NCI-H2196 treated with DMSO at 0.1 percent for 48 hours (cell line): ENCODE data around the gene EPO.

Experiments used
- DNase-seq: peaks from one replicate; lab custom pipeline; 2025; ENCODE audit not compliant: unreplicated experiment; lab: John Stamatoyannopoulos, UW

EPO gene

DNA sequence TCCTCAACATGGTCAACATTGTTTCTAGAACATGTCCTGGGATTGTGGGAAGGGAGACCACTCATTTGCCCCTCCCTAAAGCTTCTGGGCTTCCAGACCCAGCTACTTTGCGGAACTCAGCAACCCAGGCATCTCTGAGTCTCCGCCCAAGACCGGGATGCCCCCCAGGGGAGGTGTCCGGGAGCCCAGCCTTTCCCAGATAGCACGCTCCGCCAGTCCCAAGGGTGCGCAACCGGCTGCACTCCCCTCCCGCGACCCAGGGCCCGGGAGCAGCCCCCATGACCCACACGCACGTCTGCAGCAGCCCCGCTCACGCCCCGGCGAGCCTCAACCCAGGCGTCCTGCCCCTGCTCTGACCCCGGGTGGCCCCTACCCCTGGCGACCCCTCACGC is at the start of gene EPO:
TSS of gene EPO (plus strand) at position 190 of the 392 bp plus-strand sequence. CDS start 513 bp downstream, outside the sequence.
- DNase-seq, result no peak

DNA sequence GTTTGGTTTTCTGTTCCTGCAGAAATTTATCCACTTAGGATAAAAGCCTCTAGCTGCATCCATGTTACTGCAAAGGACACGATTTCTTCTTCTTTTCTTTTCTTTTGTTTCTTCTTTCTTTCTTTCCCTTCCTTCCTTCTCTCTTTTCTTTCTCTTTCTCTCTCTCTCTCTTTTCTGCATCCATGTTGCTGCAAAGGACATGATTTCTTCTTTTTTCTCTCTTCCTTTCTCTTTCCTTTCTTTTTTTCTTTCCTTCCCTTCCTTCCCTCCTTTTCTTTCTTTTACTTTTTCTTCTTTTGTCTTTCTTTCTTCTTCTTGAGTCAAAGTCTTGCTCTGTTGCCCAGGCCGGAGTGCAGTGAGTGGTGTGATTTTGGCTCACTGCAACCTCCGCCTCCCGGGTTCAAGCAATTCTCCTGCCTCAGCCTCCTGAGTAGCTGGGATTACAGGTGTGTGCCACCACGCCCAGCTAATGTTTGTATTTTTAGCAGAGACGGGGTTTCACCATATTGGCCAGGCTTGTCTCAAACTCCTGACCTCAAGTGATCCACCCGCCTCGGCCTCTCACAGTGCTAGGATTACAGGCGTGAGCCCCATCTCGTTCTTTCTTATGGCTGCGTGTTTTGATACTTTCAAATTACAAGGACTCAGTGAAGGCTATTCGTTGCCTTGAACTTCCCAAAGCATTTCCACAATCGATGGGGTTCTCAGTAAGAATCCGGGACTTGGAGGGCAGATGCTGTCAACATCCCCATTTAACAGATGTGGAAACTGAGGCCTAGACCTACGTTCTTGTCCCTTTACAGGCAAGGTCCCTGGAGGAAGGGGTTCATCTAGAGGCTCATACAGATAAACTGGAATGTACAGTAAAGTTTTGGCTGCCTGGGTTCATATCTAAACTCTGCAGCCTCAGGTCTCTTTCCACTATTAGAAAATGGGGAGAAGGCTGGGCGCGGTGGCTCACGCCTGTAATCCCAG is 48.6 kb upstream of the EPO start:
- DNase-seq, result no peak

DNA sequence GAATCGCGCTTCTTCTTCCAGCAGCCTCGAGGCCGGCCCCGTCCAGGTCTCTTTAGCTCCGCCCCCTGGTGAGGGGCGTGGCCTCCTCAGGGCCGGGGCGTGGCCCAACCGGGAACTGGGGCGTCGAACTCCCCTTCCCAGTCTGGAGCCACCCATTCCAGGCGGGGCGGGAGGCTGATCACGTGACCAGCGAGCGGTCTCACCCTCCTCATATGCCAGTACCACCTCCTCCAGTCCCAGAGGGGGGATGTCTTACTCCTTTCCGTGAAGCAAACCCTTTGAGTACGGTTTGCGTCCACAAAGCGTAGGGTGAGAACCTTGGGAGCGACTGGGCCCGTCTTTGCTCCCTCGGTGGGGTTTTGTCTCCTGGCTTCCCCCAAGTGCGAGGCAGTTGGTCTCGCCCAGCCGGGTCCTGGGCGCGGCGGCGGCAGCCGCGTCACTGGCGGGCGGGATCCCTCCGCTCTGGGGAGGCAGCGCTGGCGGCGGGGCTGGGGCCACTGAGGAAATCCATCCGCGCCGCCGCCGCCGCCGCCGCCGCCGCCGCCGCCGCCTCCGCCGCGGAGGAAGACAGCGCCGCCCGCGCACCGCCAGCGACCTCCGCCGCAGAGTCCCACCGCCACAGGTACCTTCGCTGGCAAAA is 46.8 kb upstream of the EPO start, which contains the start of gene GNB2:
TSS of gene GNB2 (plus strand) at position 439 of the 640 bp plus-strand sequence. CDS start 2,526 bp downstream, outside the sequence.
- DNase-seq, result peak; percentile 93

DNA sequence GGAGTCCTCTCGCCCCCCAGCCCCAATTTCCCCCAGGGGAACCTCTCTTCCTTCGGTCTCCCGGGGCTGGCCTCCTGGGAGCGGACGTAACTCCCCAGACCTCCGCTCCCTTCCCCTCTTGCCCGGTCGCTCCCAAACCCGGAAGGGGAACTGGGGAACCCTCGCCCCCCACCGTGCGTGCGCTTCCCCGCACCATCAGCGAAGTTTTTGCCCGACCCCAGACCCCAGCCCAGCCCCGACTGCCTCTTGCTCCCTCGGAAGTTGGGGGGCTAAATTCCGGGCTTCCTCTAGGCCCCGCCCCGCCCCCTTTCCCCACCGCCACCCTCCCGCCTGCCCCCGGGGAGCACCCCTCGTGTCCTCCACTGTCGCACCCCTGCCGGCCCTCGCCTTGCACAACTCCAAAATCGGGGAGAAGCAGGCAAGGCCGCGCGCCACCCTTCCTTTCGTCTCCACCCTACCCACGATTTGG is 46.3 kb upstream of the EPO start:
- no peak for DNase-seq

DNA sequence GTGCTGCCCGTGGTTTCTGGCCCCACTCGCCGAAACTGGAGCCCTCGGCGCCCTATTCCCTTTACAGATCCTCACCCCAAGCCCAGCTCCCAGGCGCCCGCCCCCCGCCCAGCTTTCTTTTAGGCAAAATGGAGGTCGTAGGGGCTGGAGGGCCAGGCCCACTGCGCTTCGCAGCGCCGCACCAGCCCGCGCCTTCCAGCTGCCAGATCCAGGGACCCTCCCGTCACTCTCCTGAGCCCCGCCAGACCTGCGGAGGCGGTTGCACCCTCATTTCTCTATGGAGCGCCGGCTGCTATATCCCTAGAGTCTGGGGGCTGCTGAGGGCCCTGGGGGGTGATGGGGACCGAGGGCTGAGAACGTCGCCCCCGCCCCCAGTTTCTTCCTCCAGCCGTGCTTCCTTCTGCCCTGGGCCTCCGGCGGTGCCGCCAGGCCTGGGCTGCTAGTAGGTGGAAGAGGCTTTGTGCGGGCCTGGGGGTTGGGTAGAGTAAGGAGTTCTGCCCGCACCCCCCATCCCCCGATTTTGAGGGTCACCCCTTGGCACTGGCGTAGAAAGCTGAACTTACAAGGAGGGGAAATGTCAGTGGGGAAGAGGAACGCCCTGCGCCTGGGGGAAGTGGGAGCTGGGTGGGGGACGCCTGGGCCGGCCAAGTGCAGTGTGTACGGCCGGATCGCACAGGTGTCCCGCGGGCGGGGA is 45.7 kb upstream of the EPO start:
- no peak for DNase-seq

DNA sequence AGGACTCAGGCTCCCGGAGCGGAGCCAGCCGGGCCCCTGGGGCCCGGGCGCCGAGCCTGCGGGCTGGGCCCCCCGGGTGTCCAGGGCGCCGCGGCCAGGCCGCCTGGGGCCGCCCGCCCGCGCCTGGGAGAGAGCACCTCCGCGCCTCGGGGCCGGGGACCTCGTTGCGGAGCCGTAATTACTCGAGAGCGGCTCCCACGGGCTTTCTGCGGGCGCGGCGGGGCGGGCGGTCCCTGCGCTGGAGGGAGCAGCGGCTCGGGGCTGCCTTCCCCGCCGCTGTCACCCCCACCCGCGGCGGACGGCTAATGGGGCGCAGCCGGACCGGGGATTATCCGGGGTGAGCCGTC is 45.2 kb upstream of the EPO start:
- no peak for DNase-seq

DNA sequence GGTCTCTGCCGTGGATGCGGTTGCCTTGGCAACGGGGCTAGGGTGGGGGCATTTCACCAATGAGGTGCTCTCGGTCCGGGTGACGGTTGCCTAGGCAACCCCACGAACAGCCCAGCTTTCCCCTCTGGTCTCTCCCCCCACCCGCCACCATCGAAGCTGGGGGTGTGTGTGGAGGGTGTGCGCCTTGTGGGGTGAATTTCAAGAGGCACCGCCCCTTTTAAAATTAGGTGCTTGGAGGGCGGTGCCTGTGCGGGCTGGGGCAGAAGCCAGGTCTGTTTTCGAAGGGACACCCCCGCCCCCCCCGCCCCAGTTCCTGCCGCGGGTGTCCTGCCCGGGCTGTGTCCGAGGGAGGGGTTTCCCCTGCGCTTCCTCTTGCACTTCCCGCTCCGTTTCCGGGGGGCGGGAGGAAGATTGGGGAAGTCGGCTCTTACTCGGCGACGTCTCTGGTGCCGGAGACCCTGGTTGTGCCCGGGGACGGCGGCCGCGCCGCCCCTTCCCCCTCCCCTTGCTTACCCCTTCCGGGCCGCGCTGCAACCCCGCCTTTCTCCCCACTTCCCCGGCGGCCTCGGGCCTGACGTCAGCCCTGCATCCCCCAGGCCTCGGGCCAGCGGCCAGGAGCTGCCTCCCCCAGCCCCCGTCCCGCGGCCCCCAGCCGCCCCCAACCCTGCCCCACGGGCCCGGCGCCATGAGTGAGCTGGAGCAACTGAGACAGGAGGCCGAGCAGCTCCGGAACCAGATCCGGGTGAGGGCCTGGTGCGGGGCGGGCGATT is 44.5 kb upstream of the EPO start:
- peak; percentile 48 for DNase-seq

DNA sequence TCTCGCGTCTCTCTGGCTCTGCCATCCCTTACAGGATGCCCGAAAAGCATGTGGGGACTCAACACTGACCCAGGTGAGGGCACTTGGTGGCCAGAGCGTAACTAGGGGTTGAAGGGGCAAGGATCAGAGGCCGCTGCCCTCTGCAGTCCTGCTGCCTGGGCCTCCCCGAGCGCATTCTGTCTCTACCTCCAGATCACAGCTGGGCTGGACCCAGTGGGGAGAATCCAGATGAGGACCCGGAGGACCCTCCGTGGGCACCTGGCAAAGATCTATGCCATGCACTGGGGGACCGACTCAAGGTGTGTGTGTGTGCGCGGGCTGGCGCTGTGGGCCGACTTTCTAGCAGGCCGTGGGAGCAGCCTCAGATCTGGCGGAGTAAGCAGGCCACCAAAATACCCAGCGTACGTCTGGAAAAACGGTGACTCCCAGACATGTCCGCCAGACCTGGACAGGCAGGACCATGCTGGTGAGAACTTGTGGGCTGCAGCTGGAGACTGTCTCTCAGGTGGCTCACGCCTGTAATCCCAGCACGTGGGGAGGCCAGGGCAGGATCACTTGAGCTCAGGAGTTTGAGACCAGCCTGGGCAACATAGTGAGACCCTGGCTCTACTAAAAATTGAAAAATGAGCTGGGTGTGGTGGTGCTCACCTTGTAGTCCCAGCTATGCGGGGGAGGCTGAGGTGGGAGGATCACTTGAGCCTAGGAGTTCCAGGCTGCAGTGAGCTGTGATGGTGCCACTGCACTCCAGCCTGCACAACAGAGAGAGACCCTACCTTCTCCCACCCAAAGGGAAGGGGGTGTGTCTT is 43.6 kb upstream of the EPO start:
- DNase-seq, result no peak

DNA sequence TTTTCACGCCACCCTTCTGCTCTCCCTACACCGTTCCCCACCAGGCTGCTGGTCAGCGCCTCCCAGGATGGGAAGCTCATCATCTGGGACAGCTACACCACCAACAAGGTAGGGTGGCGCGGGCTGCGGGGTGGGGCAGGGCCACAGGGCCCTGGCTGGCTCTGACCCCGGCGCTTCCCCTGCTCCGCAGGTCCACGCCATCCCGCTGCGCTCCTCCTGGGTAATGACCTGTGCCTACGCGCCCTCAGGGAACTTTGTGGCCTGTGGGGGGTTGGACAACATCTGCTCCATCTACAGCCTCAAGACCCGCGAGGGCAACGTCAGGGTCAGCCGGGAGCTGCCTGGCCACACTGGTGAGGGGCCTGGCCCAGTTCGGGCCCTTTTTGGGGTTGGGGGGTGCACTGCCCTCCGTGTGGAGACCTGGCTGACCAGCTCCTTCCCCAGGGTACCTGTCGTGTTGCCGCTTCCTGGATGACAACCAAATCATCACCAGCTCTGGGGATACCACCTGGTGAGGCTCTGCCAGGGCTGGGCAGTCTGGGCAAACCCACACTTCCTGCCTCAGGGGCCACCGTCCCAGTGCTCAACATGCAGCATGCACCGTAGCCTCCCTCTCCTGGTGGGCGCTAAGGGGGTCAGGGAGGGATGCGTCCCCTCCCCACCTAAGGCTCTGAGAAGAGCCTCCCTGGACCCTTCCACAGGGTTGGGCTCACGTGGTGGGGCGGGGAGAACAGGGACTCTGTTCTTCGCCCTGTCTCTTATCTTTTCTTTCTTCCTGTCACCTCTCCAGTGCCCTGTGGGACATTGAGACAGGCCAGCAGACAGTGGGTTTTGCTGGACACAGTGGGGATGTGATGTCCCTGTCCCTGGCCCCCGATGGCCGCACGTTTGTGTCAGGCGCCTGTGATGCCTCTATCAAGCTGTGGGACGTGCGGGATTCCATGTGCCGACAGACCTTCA is 42.7 kb upstream of the EPO start:
- no peak for DNase-seq

DNA sequence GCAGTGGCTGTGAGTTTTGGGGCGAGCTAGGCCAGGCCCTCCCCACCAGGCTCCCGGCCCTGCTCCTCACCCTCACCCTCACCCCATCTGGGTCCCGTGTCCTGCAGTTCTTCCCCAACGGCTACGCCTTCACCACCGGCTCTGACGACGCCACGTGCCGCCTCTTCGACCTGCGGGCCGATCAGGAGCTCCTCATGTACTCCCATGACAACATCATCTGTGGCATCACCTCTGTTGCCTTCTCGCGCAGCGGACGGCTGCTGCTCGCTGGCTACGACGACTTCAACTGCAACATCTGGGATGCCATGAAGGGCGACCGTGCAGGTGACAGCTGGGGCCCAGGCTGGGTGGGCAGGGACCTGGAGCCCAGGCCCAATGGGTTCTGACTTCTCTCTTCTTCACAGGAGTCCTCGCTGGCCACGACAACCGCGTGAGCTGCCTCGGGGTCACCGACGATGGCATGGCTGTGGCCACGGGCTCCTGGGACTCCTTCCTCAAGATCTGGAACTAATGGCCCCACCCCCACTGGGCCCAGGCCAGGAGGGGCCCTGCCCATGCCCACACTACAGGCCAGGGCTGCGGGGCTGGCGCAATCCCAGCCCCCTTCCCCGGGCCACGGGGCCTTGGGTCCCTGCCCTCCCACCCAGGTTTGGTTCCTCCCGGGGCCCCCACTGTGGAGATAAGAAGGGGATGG is 41.8 kb upstream of the EPO start:
- DNase-seq, result no peak

DNA sequence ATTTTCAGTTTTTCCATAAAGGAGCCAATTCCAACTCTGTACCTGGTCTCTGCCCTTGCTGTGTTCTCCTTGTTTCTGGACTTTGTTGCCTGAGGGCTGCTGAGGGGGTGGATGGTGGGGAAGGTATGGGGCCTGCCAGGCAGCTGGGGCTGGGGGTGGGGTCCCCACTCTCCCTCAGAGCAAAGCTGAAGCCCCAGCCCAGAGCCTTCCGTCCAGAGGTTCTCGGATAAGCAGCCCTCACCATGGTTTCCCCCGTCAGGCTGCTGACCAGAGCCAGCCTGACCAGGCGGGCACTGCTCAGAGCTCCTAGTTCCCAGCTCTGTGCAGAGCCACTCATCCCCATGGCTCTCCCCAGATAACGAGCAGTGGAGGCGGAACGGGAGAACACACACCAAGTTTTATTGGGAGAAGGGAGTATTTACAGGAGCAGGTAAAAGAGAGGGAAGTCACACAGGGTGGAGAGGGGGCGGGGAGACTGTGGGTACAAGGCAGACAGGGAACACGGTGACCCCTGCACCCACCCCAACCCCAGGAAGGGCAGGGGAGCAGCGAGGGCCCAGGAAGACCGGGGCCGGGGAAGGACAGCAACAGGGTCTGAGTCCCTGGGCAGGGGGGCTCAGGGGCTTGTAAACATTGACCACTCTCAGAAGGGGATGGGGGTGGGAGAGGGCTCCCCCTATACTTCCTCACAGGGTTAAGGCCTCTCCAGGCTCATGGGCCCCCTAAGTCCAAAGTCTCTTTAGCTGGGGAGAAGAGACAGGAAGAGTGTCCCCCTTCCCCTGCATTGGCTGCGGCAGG is 40.9 kb upstream of the EPO start:
- DNase-seq, result no peak

DNA sequence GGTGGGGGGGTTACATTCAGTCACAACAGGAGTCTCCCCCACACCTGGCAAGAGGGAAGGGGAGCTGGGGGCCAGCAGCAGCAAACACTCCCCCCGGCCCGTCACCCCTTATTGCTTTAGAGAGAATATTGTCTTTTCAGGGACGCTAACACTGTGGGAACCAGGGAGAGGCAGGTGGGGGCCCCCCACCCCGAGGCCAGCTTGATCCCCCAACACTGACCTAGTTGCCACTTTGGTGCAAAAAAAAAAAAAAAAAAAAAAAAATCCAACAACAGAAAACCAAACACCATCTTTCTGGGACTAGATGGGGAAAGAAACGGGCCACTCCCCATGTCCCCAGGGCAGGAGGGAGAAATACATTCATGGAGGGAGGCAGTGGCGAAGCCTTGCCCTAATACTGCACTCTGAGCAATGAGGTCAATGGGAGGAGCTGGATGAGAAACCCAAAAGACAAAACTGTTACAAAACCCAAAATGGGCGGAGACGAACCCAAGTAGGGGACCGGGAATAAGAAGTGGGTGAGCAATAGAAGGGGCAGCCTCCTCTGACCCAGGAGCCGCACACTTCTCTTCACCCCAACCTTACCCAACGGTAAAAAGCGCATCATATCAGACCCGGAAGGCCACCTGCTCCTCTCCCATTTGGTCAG is 40.2 kb upstream of the EPO start:
- DNase-seq, result no peak

DNA sequence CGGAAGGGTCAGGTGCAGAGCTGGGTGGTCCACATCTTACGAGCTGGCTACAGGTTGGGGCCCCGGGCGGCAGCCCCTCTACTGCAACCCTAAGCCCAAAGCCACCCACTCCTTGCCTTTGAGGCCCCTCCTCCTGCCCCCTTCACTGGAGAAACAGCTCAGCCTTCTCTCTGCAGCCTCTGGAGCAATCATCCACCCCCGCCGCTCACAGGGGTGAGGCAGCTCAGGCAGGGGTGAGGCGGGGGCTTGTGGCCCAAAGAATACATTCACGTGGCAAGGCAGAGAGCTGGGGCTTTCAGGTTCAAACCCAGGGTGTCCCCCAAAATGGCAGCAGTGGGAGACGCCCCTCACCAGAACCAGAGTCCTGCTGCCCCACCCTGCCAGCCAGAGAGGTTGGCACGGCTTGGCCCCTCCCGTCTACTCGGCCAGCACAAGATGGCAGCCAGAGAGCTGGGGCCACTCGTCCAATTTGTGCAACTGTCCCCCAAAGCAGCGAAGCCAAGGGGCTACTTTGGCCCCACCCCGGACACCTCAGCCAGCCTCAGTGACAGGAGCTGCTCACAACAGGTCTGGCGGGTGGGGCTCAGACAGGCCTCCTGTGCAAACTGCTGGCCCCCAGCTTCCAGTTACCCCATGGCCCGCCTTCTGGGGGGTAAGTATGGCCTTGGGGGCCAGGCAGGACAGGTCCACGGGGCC is 39.5 kb upstream of the EPO start:
- no peak for DNase-seq

DNA sequence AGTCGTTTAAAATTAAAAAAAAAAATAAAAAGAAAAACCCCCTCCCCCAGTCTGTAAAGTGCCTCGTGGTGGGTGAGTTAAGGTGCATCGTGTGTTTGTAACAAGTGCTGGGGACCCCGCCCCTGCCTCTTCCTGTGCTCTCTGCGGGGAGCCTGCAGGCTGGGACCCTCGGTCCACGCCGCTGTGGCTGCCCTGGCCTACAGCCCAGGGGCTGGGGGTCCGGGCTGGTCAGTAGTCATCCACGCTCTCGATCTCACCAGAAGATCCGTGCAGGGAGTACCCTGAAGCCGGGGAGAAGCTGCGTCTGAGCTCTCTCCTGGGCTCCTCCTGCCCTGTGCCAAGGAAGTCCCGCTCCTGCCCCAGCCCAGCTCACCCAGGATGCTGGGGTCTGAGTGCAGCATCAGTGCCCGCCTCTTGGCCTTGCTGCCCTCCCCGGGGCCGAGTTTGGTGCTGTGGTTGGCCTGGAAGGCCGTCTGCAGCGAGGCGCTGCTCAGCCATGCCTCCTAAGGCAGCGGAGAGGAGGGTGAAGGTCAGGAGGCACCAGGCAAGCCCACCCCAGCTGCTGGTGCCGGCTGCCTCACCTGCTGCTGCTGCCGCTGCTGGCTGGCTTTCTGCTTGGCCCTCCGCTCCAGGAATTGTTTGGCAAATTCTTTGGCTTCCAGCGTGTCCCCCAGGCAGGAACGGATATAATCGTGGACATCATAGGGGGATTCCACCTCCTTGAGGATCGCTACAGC is 38.6 kb upstream of the EPO start:
- no peak for DNase-seq

DNA sequence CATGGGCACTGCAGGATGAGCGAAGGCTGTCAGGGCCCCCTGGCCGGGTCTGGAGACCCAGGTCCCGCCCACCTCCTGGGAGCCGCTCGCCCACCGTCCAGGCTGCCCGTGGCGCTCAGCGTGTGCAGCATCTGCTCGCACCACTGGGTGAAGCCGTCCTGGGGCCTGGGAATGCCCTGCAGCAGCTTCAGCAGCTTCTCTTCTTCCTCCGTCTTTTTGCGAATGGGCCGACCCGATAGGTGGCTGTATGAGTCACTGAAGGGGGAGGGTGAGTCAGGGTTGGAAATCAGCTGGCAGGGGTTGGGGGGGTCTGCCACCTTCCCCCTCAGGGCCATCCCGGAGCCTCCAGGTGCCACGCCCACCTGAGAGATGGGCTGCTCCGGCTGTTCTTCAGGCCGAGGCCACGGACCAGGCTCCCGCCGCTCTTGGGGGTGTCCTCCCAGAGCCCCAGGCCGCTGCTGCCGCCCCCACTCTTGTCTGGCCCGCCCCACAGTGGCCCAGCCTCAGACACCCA is 38.0 kb upstream of the EPO start:
- no peak for DNase-seq
